Activated CD8-positive, alpha-beta T cell treated with anti-CD3 and anti-CD28 coated beads, Interleukin-2, amount 10 ng/mL, durations not matched to agents 7 days and 5 days (primary cell): ENCODE data around the gene TMEM207. TPM values are rescaled to one million over a fixed set of nuclear protein-coding genes. Genes with fewer than 3 reads are reported as not detected.

Source experiments
- ATAC-seq: fragments of 150-1000 bp; cut with Tn5 transposase; one replicate; pipeline ENCODE4 v1.10.0; 2021; ENCODE audit warnings: moderate library complexity
- CTCF ChIA-PET: fragments of 350-600 bp; sonication (Branson Sonifier 250); formaldehyde crosslinking; loops from one replicate; lab custom pipeline; 2021; ENCODE audit warnings: antibody characterized with exemption; lab: Charles Lee
- POLR2A ChIA-PET: fragments of 350-600 bp; sonication (Branson Sonifier 250); formaldehyde crosslinking; loops from one replicate; lab custom pipeline; 2021; ENCODE audit warnings: antibody characterized with exemption; lab: Charles Lee
- DNase-seq: peaks from one replicate; pipeline ENCODE4 v3.0.0-alpha.2; 2020
- H3K27ac Mint-ChIP-seq: one replicate; pipeline ENCODE4 v1.8.0; 2021; ENCODE audit warnings: mild to moderate bottlenecking, mixed read lengths
- H3K27me3 Mint-ChIP-seq: one replicate; pipeline ENCODE4 v1.8.0; 2021; ENCODE audit warnings: low read depth, mixed read lengths
- H3K36me3 Mint-ChIP-seq: one replicate; pipeline ENCODE4 v1.8.0; 2021; ENCODE audit warnings: low read depth, mixed read lengths
- H3K4me1 Mint-ChIP-seq: one replicate; pipeline ENCODE4 v1.8.0; 2021; ENCODE audit warnings: low read depth, mixed read lengths
- H3K4me3 Mint-ChIP-seq: one replicate; pipeline ENCODE4 v1.8.0; 2021; ENCODE audit warnings: mild to moderate bottlenecking, mixed read lengths
- H3K9me3 Mint-ChIP-seq: one replicate; pipeline ENCODE4 v1.8.0; 2022; ENCODE audit warnings: mixed read lengths; ENCODE audit not compliant: insufficient read depth
- total RNA-seq, 2 experiments: library from RNA; stranded (reverse); gene quantifications; one replicate each; pipeline ENCODE4 v1.2.3, GENCODE V29; 2021

TMEM207 gene
- not detected for total RNA-seq

GRCh38 chr3:190449801-190450200, at the start of gene TMEM207:
TSS of gene TMEM207 (minus strand) at chr3:190449901. CDS start at chr3:190449809, 92 bp downstream.
- POLR2A ChIA-PET = no interaction called here
- CTCF ChIA-PET = no interaction called here
- Mint-ChIP-seq H3K4me1 (peaks cover 9% of the 10 kb centered on the region), H3K36me3 (no peaks in the 10 kb centered on the region), H3K9me3 (no peaks in the 10 kb centered on the region), H3K27ac (no peak within 1 kb of the TSS), H3K4me3 (no peak within 1 kb of the TSS), H3K27me3 (peaks cover 3% of the 10 kb centered on the region)
- no peak for DNase-seq
- no peak for ATAC-seq

GRCh38 chr3:190499122-190499521, 49.4 kb upstream of the TMEM207 start:
- no peak overlapping the region for H3K27ac Mint-ChIP-seq
- H3K9me3 Mint-ChIP-seq = no peaks in the 10 kb centered on the region
- CTCF ChIA-PET = interaction anchor here (1.7 kb wide), 1 partner anchor 9 kb away, joined by 4 read pairs; no protein-coding TSS in a partner anchor
- H3K27me3 Mint-ChIP-seq = peaks cover 31% of the 10 kb centered on the region
- H3K4me1 Mint-ChIP-seq = no peaks in the 10 kb centered on the region
- no peak overlapping the region for H3K4me3 Mint-ChIP-seq
- ATAC-seq (no peak), DNase-seq (no peak)
- no peaks in the 10 kb centered on the region for H3K36me3 Mint-ChIP-seq
- POLR2A ChIA-PET = no interaction called here

- DNase-seq (no peak), ATAC-seq (no peak)
- Mint-ChIP-seq H3K27ac (no peak overlapping the region), H3K9me3 (no peaks in the 10 kb centered on the region), H3K4me3 (no peak overlapping the region), H3K36me3 (no peaks in the 10 kb centered on the region), H3K27me3 (peaks cover 35% of the 10 kb centered on the region), H3K4me1 (no peaks in the 10 kb centered on the region)
- POLR2A ChIA-PET = no interaction called here
- CTCF ChIA-PET = interaction anchor here (1.7 kb wide), 1 partner anchor 10 kb away, joined by 4 read pairs; no protein-coding TSS in a partner anchor
Observed at GRCh38 chr3:190498293-190498692, 48.6 kb upstream of the TMEM207 start.

GRCh38 chr3:190497811-190498210, 48.1 kb upstream of the TMEM207 start:
- Mint-ChIP-seq H3K9me3 (no peaks in the 10 kb centered on the region), H3K4me1 (no peaks in the 10 kb centered on the region), H3K36me3 (no peaks in the 10 kb centered on the region), H3K27ac (no peak overlapping the region), H3K27me3 (peaks cover 32% of the 10 kb centered on the region), H3K4me3 (no peak overlapping the region)
- POLR2A ChIA-PET = no interaction called here
- no peak for DNase-seq
- CTCF ChIA-PET = no interaction called here
- ATAC-seq = no peak

- Mint-ChIP-seq H3K27me3 (peaks cover 31% of the 10 kb centered on the region), H3K4me3 (no peak overlapping the region), H3K27ac (no peak overlapping the region), H3K9me3 (no peaks in the 10 kb centered on the region), H3K36me3 (no peaks in the 10 kb centered on the region), H3K4me1 (peaks cover 5% of the 10 kb centered on the region)
- CTCF ChIA-PET = interaction anchor here (0.6 kb wide), 1 partner anchor 1329 kb away, joined by 3 read pairs; no protein-coding TSS in a partner anchor
- POLR2A ChIA-PET = no interaction called here
- no peak for ATAC-seq
- DNase-seq = no peak
Observed at GRCh38 chr3:190496859-190497258, 47.2 kb upstream of the TMEM207 start.

GRCh38 chr3:190495796-190496195, 46.1 kb upstream of the TMEM207 start:
- no peak overlapping the region for H3K27ac Mint-ChIP-seq
- peaks cover 9% of the 10 kb centered on the region for H3K4me1 Mint-ChIP-seq
- ChIA-PET POLR2A (no interaction called here), CTCF (no interaction called here)
- no peak for DNase-seq
- H3K4me3 Mint-ChIP-seq = no peak overlapping the region
- no peaks in the 10 kb centered on the region for H3K9me3 Mint-ChIP-seq
- H3K27me3 Mint-ChIP-seq = peaks cover 28% of the 10 kb centered on the region
- no peak for ATAC-seq
- H3K36me3 Mint-ChIP-seq = no peaks in the 10 kb centered on the region

GRCh38 chr3:190495354-190495753, 45.7 kb upstream of the TMEM207 start:
- no peak overlapping the region for H3K4me3 Mint-ChIP-seq
- H3K4me1 Mint-ChIP-seq = peaks cover 9% of the 10 kb centered on the region
- H3K27ac Mint-ChIP-seq = no peak overlapping the region
- ChIA-PET POLR2A (no interaction called here), CTCF (no interaction called here)
- H3K36me3 Mint-ChIP-seq = no peaks in the 10 kb centered on the region
- no peak for ATAC-seq
- H3K27me3 Mint-ChIP-seq = peaks cover 27% of the 10 kb centered on the region
- no peaks in the 10 kb centered on the region for H3K9me3 Mint-ChIP-seq
- no peak for DNase-seq

GRCh38 chr3:190494907-190495306, 45.2 kb upstream of the TMEM207 start:
- ATAC-seq (no peak), DNase-seq (no peak)
- CTCF ChIA-PET = no interaction called here
- Mint-ChIP-seq H3K4me1 (peaks cover 9% of the 10 kb centered on the region), H3K9me3 (no peaks in the 10 kb centered on the region), H3K27me3 (peaks cover 29% of the 10 kb centered on the region), H3K4me3 (no peak overlapping the region), H3K36me3 (no peaks in the 10 kb centered on the region), H3K27ac (no peak overlapping the region)
- POLR2A ChIA-PET = no interaction called here

GRCh38 chr3:190492966-190493365, 43.3 kb upstream of the TMEM207 start:
- no peak overlapping the region for H3K27ac Mint-ChIP-seq
- no peak overlapping the region for H3K4me3 Mint-ChIP-seq
- CTCF ChIA-PET = no interaction called here
- no peaks in the 10 kb centered on the region for H3K9me3 Mint-ChIP-seq
- H3K36me3 Mint-ChIP-seq = no peaks in the 10 kb centered on the region
- POLR2A ChIA-PET = no interaction called here
- ATAC-seq = no peak
- peaks cover 9% of the 10 kb centered on the region for H3K4me1 Mint-ChIP-seq
- H3K27me3 Mint-ChIP-seq = peaks cover 36% of the 10 kb centered on the region
- DNase-seq = no peak

- ATAC-seq (no peak), DNase-seq (no peak)
- H3K27me3 Mint-ChIP-seq = peaks cover 36% of the 10 kb centered on the region
- no peak overlapping the region for H3K4me3 Mint-ChIP-seq
- CTCF ChIA-PET = interaction anchor here (1.6 kb wide), 1 partner anchor 170 kb away, joined by 4 read pairs; the partner anchor contains the start of gene CLDN1
- peaks cover 9% of the 10 kb centered on the region for H3K4me1 Mint-ChIP-seq
- POLR2A ChIA-PET = no interaction called here
- no peaks in the 10 kb centered on the region for H3K9me3 Mint-ChIP-seq
- H3K27ac Mint-ChIP-seq = no peak overlapping the region
- no peaks in the 10 kb centered on the region for H3K36me3 Mint-ChIP-seq
Observed at GRCh38 chr3:190492129-190492528, 42.4 kb upstream of the TMEM207 start.

- Mint-ChIP-seq H3K27me3 (peaks cover 34% of the 10 kb centered on the region), H3K27ac (no peak overlapping the region), H3K36me3 (no peaks in the 10 kb centered on the region), H3K4me1 (peaks cover 9% of the 10 kb centered on the region), H3K4me3 (no peak overlapping the region), H3K9me3 (no peaks in the 10 kb centered on the region)
- ATAC-seq (no peak), DNase-seq (no peak)
- CTCF ChIA-PET = interaction anchor here (1.6 kb wide), 1 partner anchor 169 kb away, joined by 4 read pairs; the partner anchor contains the start of gene CLDN1
- POLR2A ChIA-PET = no interaction called here
Observed at GRCh38 chr3:190491533-190492054, 41.9 kb upstream of the TMEM207 start.

GRCh38 chr3:190486908-190487607, 37.4 kb upstream of the TMEM207 start:
- POLR2A ChIA-PET = no interaction called here
- peaks cover 29% of the 10 kb centered on the region for H3K27me3 Mint-ChIP-seq
- H3K4me3 Mint-ChIP-seq = no peak overlapping the region
- no peak for DNase-seq
- ATAC-seq = no peak
- H3K4me1 Mint-ChIP-seq = peaks cover 6% of the 10 kb centered on the region
- no peaks in the 10 kb centered on the region for H3K9me3 Mint-ChIP-seq
- H3K36me3 Mint-ChIP-seq = no peaks in the 10 kb centered on the region
- CTCF ChIA-PET = no interaction called here
- no peak overlapping the region for H3K27ac Mint-ChIP-seq
